ENCODE measurements around the gene RIPK1.

RIPK1 gene

DNA sequence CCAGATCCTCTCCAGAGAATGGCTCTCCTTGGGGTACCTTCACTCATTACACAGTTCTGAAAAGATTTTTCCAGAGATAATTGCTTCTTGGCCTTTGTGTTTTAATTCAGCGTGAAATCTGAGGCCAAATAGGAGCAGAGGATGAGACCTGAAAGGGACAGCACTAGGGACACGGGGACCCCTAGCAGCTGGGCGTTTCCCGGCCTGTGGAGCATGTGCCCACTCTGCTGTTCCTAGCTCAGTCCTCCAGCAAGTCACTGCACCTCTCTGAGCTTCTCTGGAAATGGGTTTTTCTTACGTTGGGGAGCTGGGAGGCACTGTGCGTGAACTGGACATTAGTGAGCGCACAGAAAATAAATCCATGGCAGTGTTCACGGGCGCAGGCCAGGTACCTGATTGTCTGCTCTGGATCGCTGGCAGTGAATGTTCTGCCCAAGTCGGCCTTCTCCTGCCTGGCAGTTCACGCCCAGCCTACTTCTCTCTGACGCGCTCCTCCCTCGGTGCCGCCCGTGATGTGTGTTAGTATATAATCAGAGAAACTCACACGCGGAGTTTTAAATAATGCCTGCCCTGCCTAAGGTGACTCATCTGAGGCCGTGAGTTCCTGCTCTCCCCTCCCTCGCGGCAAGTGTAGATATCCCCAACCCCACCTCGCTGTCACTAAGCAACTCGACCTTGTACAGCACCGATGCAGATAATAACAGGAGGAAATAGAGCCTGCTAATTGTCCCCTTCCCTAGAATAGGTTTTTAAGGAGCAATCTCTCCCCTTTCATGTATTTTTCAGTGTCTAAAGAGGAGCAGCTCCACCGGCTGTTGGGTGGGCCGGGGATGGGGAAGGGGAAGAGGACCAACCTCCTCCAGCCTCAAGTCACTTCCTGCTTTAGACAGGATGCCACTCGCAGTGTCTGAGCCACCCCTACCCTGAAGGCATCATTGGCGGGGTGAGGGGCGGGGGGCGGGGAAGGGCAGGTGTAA lies 91.8 kb downstream of the RIPK1 start:
- peak; percentile 48 to 64 for DNase-seq (ENCODE audit: extremely low read depth in 1 of 2, low read depth in 1 of 2)

DNA sequence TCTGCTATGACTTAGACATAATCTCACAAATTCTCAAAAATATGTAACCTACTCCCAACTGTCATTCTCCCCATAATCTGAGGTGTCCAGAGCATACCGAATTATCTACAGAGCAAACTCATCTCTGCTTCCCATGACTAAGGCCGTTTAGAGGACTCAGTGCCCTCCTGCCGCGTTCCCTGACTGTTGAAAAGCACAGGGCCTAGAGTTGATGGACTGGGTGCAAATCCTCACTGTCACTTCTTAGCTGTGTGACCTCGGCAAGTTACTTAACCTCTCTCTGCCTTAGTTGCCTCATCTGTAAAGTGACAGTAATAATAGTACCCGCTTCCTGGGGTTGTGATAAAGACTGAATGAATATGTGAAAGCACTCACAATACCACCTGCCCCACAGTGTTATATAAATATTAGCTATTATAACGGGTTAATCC lies 93.8 kb downstream of the RIPK1 start:
- DNase-seq (ENCODE audit: extremely low read depth in 1 of 2, low read depth in 1 of 2), result no peak

DNA sequence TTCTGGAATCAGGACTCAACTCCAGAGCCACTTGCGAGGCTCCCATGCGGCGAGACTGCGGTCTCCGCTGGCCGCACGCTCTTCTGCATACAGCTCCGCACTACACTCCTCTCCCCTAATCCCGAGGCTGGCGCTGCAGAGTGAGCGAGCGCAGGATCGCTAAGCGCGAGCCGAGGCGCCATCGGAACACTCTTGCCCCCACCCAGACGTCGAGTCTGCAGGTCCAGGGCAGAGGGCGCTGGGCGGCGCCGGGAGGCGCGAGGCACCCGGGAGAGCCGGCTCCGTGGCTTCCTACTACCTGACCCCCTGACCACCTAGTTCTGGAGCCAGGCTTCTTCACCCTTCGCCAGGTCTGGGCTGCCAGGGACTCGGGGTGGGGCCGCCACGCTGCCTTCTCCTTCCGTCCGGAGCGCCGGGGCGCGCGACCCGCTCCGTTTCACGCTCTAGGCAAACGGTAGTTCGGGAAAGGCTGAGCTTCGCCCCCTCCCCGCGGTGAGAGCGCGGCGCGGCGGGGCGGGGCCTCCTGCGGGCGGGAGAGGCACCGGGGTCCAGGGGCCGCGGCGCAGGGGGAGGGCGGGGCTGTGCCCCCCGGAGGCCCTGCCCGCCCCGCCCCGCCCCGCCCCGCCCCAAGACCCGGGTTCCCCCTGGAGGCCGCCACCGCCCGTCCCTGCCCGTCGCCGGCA lies 94.4 kb downstream of the RIPK1 start:
- DNase-seq (ENCODE audit: extremely low read depth in 1 of 2, low read depth in 1 of 2), result peak in 1 of 2 donors; percentile 41

DNA sequence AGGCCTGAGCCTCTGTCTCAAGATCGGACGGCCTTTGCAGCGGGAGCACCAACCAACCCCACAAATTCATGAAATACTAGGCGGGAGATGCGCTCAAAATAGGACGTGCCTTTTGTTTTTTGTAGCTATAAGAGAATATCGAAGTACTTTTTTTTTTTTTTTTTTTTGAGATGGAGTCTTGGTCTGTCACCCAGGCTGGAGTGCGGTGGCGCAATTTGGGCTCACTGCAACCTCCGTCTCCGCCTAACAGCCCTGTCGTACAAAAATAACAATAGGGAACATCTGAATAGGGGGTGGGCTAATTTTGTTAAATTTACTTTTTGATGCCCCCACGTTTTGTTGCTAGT lies 94.9 kb downstream of the RIPK1 start:
- DNase-seq (ENCODE audit: extremely low read depth in 1 of 2, low read depth in 1 of 2), result no peak

DNA sequence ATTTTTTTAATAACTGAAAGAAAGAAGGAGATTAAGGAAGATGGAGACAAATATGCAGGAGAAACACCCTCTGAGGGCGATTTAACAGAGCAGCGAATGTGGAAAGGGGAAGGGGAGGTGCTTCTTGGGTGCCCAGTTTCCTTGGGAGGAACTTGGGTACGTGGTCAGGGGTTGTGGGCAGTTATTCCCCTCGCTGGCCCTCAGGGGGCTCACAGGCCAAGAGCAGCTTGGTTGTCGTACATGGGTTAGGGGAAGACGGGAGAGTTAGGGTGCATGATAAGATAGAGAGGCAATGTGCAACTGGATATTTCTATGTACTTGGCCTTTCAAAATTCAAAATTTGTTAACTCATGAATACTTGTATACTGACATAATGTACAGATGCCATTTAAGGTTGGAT lies 96.1 kb downstream of the RIPK1 start:
- no peak for DNase-seq (ENCODE audit: extremely low read depth in 1 of 2, low read depth in 1 of 2)
